Stomach (tissue), 9 donors: ENCODE measurements around the gene SLC36A1. TPM values are rescaled to one million over a fixed set of nuclear protein-coding genes. Genes with fewer than 3 reads are reported as not detected.

Experiments used
- DNase-seq, 2 donors: peaks; one replicate each; pipeline versions ENCODE4 v3.0.0 to v3.0.0-alpha.2; 2013 to 2019
- H3K27ac ChIP-seq, 5 donors: fragments of 200-600 bp in 4 of 5; sonication (generic) in 4 of 5; one replicate each; pipeline ENCODE4 v1.5.1; 2013 to 2019; ENCODE audit warnings: mild to moderate bottlenecking in 1 of 5, moderate library complexity in 1 of 5
- H3K27me3 ChIP-seq, 3 donors: fragments of 200-600 bp; sonication (generic); one replicate each; pipeline ENCODE4 v1.5.1; 2017 to 2019; ENCODE audit warnings: mixed run types in 1 of 3
- H3K36me3 ChIP-seq, 4 donors: fragments of 200-600 bp; sonication (generic); 1 replicate in 3 of 4; 2 replicates in 1 of 4; pipeline ENCODE4 v1.5.1; 2016 to 2019
- H3K4me1 ChIP-seq, 4 donors: fragments of 200-600 bp; sonication (generic); one replicate each; pipeline ENCODE4 v1.5.1; 2016 to 2019
- H3K4me3 ChIP-seq, 4 donors: fragments of 200-600 bp; sonication (generic) in 3 of 4; one replicate each; pipeline ENCODE4 v1.5.1; 2016 to 2019; ENCODE audit warnings: mild to moderate bottlenecking in 1 of 4
- H3K9me3 ChIP-seq, 4 donors: fragments of 200-600 bp; sonication (generic); one replicate each; pipeline ENCODE4 v1.5.1; 2016 to 2019
- EP300 ChIP-seq: sonication (generic); formaldehyde crosslinking; IDR thresholded peaks from one replicate; pipeline ENCODE4 v1.6.1; 2017; ENCODE audit warnings: antibody characterized with exemption
- POLR2A ChIP-seq, 4 donors: fragments of 450-650 bp; IDR thresholded peaks; one replicate each; pipeline ENCODE4 v1.6.1; 2016; ENCODE audit warnings: antibody characterized with exemption in 4 of 4, control low read depth in 2 of 4, mild to moderate bottlenecking in 1 of 4, moderate library complexity in 1 of 4
- POLR2AphosphoS5 ChIP-seq, 3 donors: sonication (generic); formaldehyde crosslinking; IDR thresholded peaks; one replicate each; pipeline ENCODE4 v1.6.1; 2016; ENCODE audit warnings: antibody characterized with exemption in 3 of 3
- WGBS, 5 donors: extraction: QIAGEN DNeasy Blood & Tissue Kit in 3 of 5; methylation state at CpG; one replicate each; pipeline versions ENCODE4 v1.1.5 to v1.1.7; 2013 to 2018; 5-methylcytosine and 5-hydroxymethylcytosine counted together
- intact Hi-C: fragments of 100-400 bp; cut with DNase I; formaldehyde crosslinking; loops from one replicate; pipeline ENCODE4 v1.15.1; 2023; ENCODE audit warnings: low total_unique reads
- polyA plus RNA-seq, 3 donors: library from polyadenylated mRNA; stranded (reverse); fragments of 200-250 nt; gene quantifications; one replicate each; pipeline ENCODE4 v1.2.3, GENCODE V29; 2013
- total RNA-seq, 5 donors: library from RNA; depleted of rRNA; stranded (reverse); fragments of >200 nt; gene quantifications; one replicate each; pipeline versions ENCODE4 v1.1.0 to v1.2.3, GENCODE V29; 2014 to 2016
- TF ChIP-seq, protein P1 (sequence below), 7 experiments: fragments of 450-650 bp in 4 of 7; fragments of 200-600 bp in 3 of 7; sonication (generic) in 3 of 7; IDR thresholded peaks; one replicate each; pipeline ENCODE4 v1.5.1; 2016 to 2019; ENCODE audit warnings: antibody characterized with exemption in 7 of 7, control low read depth in 2 of 7, mild to moderate bottlenecking in 1 of 7
- donor health status: healthy with polysubstance abuse.
- donor health status: Bipolar disorder and iron deficiency.
- donor health status: healthy.

SLC36A1 gene
- total and polyA plus RNA-seq, 8 donors = 1.2 to 27.8 (median 6.2) TPM

DNA sequence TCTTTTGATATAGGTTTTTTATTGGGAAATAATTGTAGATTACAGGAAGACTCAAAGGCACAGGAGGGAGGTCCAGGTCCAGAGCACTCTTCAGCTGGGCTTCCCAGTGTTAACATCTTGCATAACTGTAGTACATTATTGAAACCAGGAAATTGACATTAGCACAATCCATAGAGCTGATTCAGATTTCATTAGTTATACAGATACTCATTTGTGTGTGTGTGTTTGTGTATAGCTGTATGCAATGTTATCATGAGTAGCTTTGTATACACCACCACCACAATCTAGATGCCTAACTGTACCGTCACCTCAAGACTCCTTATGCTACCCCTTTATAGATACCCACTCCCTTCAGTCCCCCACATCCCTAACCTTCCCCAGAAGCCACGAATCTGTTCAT, 47.9 kb downstream of the SLC36A1 start:
- TF ChIP-seq EP300 = no peak
- no peak for TF ChIP-seq POLR2A (IDR thresholded peaks at IDR 0.05)
- no peak for TF ChIP-seq POLR2AphosphoS5 (IDR thresholded peaks at IDR 0.05)
- TF ChIP-seq, protein P1, sequence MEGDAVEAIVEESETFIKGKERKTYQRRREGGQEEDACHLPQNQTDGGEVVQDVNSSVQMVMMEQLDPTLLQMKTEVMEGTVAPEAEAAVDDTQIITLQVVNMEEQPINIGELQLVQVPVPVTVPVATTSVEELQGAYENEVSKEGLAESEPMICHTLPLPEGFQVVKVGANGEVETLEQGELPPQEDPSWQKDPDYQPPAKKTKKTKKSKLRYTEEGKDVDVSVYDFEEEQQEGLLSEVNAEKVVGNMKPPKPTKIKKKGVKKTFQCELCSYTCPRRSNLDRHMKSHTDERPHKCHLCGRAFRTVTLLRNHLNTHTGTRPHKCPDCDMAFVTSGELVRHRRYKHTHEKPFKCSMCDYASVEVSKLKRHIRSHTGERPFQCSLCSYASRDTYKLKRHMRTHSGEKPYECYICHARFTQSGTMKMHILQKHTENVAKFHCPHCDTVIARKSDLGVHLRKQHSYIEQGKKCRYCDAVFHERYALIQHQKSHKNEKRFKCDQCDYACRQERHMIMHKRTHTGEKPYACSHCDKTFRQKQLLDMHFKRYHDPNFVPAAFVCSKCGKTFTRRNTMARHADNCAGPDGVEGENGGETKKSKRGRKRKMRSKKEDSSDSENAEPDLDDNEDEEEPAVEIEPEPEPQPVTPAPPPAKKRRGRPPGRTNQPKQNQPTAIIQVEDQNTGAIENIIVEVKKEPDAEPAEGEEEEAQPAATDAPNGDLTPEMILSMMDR (IDR thresholded peaks at IDR 0.05) = no peak
- Histone ChIP-seq H3K36me3 (peaks cover 0 to 28% (median 20%) of the 10 kb centered on the region in 4 donors), H3K4me3 (no peak overlapping the region), H3K9me3 (no peaks in the 10 kb centered on the region), H3K27ac (no peak overlapping the region), H3K27me3 (no peaks in the 10 kb centered on the region), H3K4me1 (peaks cover 0 to 1% (median 0%) of the 10 kb centered on the region in 4 donors)
- no peak for DNase-seq
- intact Hi-C loops = no loop called here
- WGBS, 5 donors = 86 to 94% (median 90%) methylated on average over 2 of the region's 2 CpGs

DNA sequence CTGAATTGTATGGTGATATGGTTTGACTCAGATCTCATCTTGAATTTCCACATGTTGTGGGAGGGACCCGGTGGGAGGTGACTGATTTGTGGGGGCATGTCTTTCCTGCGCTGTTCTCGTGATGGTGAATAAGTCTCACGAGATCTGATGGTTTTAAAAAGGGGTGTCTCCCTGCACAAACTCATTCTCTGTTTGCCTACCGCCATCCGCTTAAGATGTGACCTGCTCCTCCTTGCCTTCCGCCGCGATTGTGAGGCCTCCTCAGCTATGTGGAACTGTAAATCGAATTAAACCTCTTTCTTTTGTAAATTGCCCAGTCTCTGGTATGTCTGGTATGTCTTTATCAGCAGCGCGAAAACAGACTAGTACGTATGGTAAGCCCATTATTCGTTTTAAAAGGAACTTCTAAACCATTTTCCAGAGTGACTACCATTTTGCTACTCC, 48.7 kb downstream of the SLC36A1 start:
- intact Hi-C loops = no loop called here
- H3K27me3 ChIP-seq = no peaks in the 10 kb centered on the region
- H3K27ac ChIP-seq = no peak overlapping the region
- H3K36me3 ChIP-seq = peaks cover 0 to 20% (median 12%) of the 10 kb centered on the region in 4 donors
- DNase-seq = no peak
- peaks cover 0 to 8% (median 5%) of the 10 kb centered on the region in 4 donors for H3K4me1 ChIP-seq
- no peaks in the 10 kb centered on the region for H3K9me3 ChIP-seq
- no peak for TF ChIP-seq POLR2A (IDR thresholded peaks at IDR 0.05)
- no peak for TF ChIP-seq EP300
- TF ChIP-seq POLR2AphosphoS5 (IDR thresholded peaks at IDR 0.05) = no peak
- TF ChIP-seq, protein P1 (IDR thresholded peaks at IDR 0.05) = no peak
- no peak overlapping the region for H3K4me3 ChIP-seq
- WGBS, 5 donors = 62 to 72% (median 64%) methylated on average over 14 of the region's 14 CpGs

DNA sequence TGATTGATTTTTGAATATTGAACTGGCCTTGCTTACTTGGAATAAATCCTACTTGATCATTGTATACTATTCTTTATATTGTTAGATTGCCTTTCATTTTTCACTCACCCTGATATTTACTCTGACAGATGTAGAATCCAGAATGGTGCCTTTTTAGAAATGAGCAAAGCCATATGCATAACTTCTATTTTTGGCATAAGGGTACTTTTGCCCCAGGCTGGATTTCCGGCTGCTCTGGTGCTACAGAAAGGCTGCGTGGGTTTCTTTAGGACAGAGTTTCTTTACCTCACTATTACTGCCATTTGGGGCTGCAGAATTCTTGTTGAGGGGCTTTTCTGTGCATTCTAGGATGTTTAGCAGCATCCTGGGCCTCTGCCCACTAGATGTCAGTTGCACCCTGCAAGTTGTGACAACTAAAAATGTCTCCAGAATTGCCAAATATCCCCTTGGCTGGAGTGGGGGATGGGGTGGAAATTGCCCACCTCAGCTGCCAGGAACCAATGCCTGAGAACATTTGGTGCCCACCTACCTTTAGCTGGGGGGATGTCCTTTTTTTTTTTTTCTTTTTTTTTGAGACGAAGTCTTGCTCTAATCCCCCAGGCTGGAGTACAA, 50.1 kb downstream of the SLC36A1 start:
- Histone ChIP-seq H3K4me1 (peaks cover 0 to 8% (median 5%) of the 10 kb centered on the region in 4 donors), H3K4me3 (no peak overlapping the region), H3K36me3 (peaks cover 0 to 11% (median 3%) of the 10 kb centered on the region in 4 donors), H3K27ac (no peak overlapping the region), H3K27me3 (no peaks in the 10 kb centered on the region), H3K9me3 (no peaks in the 10 kb centered on the region)
- DNase-seq = no peak
- intact Hi-C loops = loop anchor here (2.0 kb wide), 1 partner anchor 49 kb away; no protein-coding TSS in a partner anchor
- TF ChIP-seq, protein P1 (IDR thresholded peaks at IDR 0.05) = no peak
- TF ChIP-seq POLR2AphosphoS5 (IDR thresholded peaks at IDR 0.05) = no peak
- no peak for TF ChIP-seq EP300
- TF ChIP-seq POLR2A (IDR thresholded peaks at IDR 0.05) = no peak
- WGBS, 5 donors = 76 to 91% (median 88%) methylated on average over 3 of the region's 3 CpGs

DNA sequence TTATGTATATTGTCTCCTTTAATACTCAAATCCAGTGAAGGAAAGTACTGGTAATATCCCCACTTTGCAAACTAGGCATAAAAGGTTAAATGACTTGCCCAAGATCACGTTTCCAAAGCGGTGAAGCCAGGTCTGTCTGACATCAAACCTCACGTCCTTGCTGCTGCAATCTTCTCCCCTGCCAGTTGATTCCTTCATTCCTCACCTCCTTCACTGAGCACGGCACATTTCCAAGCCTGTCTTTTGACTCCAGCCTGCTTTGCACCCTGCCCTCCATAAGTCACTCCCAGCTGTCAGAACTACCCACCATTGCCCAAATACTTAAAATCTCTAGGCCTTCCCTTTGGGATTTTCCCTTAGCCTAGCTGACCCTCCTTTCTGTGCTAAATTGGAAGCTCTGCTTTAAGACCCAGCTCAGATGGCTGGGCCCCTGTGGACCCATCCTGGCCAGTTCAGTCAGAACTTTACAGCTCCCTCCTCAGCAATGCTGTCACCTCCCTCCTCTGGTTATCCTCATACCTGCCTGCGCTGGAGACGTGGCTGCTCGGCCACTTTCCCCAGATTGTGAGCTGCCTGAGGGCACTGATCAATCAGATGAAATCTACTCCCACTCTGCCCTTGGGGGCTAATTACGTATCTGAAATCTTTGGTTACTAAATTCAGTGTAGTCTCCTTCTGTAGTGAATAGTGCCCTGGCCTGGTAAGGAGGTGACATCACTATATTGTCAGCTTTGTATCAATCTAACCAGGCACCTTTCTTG, 51.2 kb downstream of the SLC36A1 start:
- Histone ChIP-seq H3K36me3 (peaks cover 0 to under 1% (median 0%) of the 10 kb centered on the region in 4 donors), H3K9me3 (no peaks in the 10 kb centered on the region), H3K4me1 (peaks cover 0 to 8% (median 5%) of the 10 kb centered on the region in 4 donors), H3K27me3 (no peaks in the 10 kb centered on the region), H3K27ac (no peak overlapping the region), H3K4me3 (no peak overlapping the region)
- intact Hi-C loops = loop anchor here (2.0 kb wide), 1 partner anchor 50 kb away; no protein-coding TSS in a partner anchor
- DNase-seq = no peak
- WGBS, 5 donors = 82 to 92% (median 87%) methylated on average over 8 of the region's 8 CpGs
- TF ChIP-seq EP300 (no peak), POLR2A (IDR thresholded peaks at IDR 0.05) (no peak), POLR2AphosphoS5 (IDR thresholded peaks at IDR 0.05) (no peak)
- TF ChIP-seq, protein P1 (IDR thresholded peaks at IDR 0.05) = no peak
